SU-DHL-6 (cell line): ENCODE results near the gene TRABD.
A peak's percentile ranks its signal among the peaks of the same experiment; 100 is the strongest.

Experiments used
- H2AFZ ChIP-seq: fragments of 200-600 bp; sonication (generic); 2 replicates; pipeline ENCODE4 v1.6.1; 2014; ENCODE audit warnings: low read depth, mild to moderate bottlenecking, moderate library complexity, mixed read lengths, antibody characterized with exemption, low read length; ENCODE audit not compliant: severe bottlenecking
- H3F3A ChIP-seq: fragments of 200-600 bp; shearing (Covaris generic); 2 replicates; pipeline ENCODE4 v1.6.0; 2016; ENCODE audit warnings: antibody characterized with exemption, mild to moderate bottlenecking; ENCODE audit not compliant: insufficient read depth
- H3K27ac ChIP-seq: fragments of 200-600 bp; sonication (generic); 2 replicates; pipeline ENCODE4 v1.5.1; 2016; ENCODE audit warnings: low read depth, mild to moderate bottlenecking, low read length, moderate library complexity, mixed read lengths
- H3K27me3 ChIP-seq: fragments of 200-600 bp; sonication (generic), shearing (Covaris generic); 2 replicates; pipeline ENCODE4 v1.6.0; 2014; ENCODE audit warnings: mild to moderate bottlenecking, low read length
- H3K36me3 ChIP-seq: fragments of 200-600 bp; sonication (generic); 2 replicates; pipeline ENCODE4 v1.6.1; 2014; ENCODE audit warnings: mild to moderate bottlenecking, low read length, mixed read lengths
- H3K4me2 ChIP-seq: fragments of 300-600, 200-600 bp; shearing (Covaris generic), sonication (generic); 2 replicates; pipeline ENCODE4 v1.6.0; 2014; ENCODE audit warnings: low read length, low read depth, mild to moderate bottlenecking; ENCODE audit not compliant: poor library complexity, severe bottlenecking
- H3K4me3 ChIP-seq: fragments of 200-600 bp; sonication (generic); 2 replicates; pipeline ENCODE4 v1.5.1; 2014; ENCODE audit warnings: antibody characterized with exemption, low read length, mild to moderate bottlenecking, mixed read lengths; ENCODE audit not compliant: insufficient read depth, poor library complexity, severe bottlenecking
- H3K79me2 ChIP-seq: fragments of 200-600 bp; sonication (generic); 2 replicates; pipeline ENCODE4 v1.6.1; 2014; ENCODE audit warnings: mild to moderate bottlenecking, low read length, moderate library complexity; ENCODE audit not compliant: insufficient read depth
- H3K9ac ChIP-seq: fragments of 200-600 bp; sonication (generic); 2 replicates; pipeline ENCODE4 v1.7.0; 2014; ENCODE audit warnings: mild to moderate bottlenecking, low read length
- H3K9me2 ChIP-seq: fragments of 200-600 bp; sonication (generic); replicated peaks from 2 replicates; pipeline ENCODE4 v1.6.1; 2014; ENCODE audit warnings: low read length; ENCODE audit not compliant: insufficient read depth
- H3K9me3 ChIP-seq: fragments of 200-600 bp; sonication (generic); 2 replicates; pipeline ENCODE4 v1.6.1; 2014; ENCODE audit warnings: low read length, mixed read lengths; ENCODE audit not compliant: insufficient read depth
- H4K20me1 ChIP-seq: fragments of 200-600 bp; sonication (generic); 2 replicates; pipeline ENCODE4 v1.6.1; 2014; ENCODE audit warnings: low read depth, mild to moderate bottlenecking, antibody characterized with exemption, low read length, moderate library complexity, mixed read lengths
- EZH2phosphoT487 ChIP-seq: fragments of 200-600 bp; sonication (generic), shearing (Covaris generic); conservative IDR thresholded peaks from 2 replicates; pipeline ENCODE4 v1.6.1; 2018; ENCODE audit warnings: mild to moderate bottlenecking, antibody characterized with exemption, low read length, moderate library complexity, mixed read lengths
- TF ChIP-seq, protein P1 (sequence below): fragments of 200-600 bp; sonication (generic); IDR thresholded peaks from one replicate; pipeline ENCODE4 v1.5.1; 2017; ENCODE audit warnings: antibody characterized with exemption, mild to moderate bottlenecking, low read length, moderate library complexity; ENCODE audit not compliant: insufficient read depth, poor library complexity, severe bottlenecking

Gene TRABD

DNA sequence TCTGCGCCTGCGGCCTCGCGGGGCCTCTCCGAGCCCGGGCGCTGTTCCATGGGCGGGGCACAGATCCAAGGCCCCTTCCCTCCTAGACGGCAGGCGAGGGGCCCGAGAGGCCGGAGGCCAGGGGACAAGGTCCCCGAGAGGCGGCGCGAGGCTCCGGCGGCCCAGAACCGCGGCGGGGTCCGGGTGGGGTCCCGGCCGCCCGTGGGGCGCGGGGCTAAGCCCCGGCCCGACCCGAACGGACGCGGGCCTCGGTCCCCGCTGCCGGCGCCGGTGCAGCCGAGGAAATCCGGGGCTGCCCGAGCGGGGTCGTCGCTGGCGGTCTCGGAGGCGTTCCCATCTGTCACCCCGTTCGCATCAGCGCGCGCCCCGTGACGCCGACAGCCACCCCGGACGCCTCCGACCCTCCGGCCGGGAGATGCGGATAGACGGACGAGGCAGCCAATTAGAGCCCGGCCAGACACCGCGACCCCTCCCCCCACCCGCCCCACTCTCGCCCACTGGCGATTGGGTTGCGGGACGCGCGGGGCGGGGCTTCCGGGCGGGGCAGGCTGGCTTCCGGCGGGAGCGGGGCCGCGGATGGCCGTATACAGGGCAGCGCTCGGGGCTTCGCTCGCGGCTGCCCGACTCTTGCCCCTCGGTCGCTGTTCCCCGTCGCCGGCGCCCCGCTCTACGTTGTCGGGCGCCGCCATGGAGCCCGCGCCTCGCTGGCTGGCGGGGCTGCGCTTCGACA lies 14.9 kb downstream of the TRABD start, which contains the start of gene SELENOO:
Gene SELENOO (plus strand): TSS at position 551 of the 730 bp plus-strand sequence. CDS start 26 bp downstream, at position 577.
- Histone ChIP-seq H3K4me2 (peak within 1 kb of the TSS; percentile 89), H3K9me3 (no peaks in the 10 kb centered on the region), H3K9me2 (no peaks in the 10 kb centered on the region), H3K9ac (peak within 1 kb of the TSS; percentile 95), H3K36me3 (peaks cover 12% of the 10 kb centered on the region; the same call in 1 of the 2 replicates), H3K27ac (peak within 1 kb of the TSS; percentile 81), H3K4me3 (peak within 1 kb of the TSS; percentile 97), H3K79me2 (peaks cover 36% of the 10 kb centered on the region), H4K20me1 (no peaks in the 10 kb centered on the region), H3F3A (peaks cover 21% of the 10 kb centered on the region), H2AFZ (no peak within 1 kb of the TSS), H3K27me3 (no peaks in the 10 kb centered on the region)
- TF ChIP-seq, protein P1, sequence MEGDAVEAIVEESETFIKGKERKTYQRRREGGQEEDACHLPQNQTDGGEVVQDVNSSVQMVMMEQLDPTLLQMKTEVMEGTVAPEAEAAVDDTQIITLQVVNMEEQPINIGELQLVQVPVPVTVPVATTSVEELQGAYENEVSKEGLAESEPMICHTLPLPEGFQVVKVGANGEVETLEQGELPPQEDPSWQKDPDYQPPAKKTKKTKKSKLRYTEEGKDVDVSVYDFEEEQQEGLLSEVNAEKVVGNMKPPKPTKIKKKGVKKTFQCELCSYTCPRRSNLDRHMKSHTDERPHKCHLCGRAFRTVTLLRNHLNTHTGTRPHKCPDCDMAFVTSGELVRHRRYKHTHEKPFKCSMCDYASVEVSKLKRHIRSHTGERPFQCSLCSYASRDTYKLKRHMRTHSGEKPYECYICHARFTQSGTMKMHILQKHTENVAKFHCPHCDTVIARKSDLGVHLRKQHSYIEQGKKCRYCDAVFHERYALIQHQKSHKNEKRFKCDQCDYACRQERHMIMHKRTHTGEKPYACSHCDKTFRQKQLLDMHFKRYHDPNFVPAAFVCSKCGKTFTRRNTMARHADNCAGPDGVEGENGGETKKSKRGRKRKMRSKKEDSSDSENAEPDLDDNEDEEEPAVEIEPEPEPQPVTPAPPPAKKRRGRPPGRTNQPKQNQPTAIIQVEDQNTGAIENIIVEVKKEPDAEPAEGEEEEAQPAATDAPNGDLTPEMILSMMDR: no peak
- no peak for TF ChIP-seq EZH2phosphoT487

DNA sequence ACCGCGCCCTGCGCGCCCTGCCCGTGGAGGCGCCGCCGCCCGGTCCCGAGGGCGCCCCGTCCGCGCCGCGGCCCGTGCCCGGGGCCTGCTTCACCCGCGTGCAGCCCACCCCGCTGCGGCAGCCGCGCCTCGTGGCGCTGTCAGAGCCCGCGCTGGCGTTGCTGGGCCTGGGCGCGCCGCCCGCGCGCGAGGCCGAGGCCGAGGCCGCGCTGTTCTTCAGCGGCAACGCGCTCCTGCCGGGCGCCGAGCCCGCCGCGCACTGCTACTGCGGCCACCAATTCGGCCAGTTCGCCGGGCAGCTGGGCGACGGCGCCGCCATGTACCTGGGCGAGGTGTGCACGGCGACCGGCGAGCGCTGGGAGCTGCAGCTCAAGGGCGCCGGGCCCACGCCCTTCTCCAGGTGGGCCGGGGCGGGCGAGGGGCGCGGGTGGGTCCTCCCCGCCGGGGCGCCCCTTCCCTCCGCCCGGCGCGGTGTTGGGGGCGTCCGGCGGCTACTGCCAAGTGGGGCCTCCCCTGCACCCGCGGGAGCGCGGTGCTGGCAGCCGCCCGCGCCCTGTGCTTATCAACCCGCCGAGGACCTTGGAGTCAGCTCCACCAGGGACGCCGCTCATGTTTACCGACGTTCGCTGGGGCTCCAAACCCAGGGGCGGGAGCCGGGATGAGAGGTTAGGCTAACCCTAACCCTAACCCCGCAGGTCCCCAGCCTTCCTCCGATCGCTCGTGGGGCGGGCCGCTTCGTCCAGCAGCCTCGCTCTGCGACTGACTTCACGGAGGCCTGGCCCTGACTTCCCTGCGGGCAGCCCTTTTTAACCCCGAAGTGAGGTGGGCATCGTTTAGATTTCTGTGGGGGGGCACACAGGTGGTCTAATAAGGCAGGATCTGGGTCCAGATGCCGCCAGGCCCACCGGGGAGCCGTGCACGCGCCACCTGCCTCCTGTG lies 15.7 kb downstream of the TRABD start:
- no peaks in the 10 kb centered on the region for H3K9me3 ChIP-seq
- H3K79me2 ChIP-seq: peaks cover 36% of the 10 kb centered on the region
- no peaks in the 10 kb centered on the region for H4K20me1 ChIP-seq
- peaks cover 21% of the 10 kb centered on the region for H3F3A ChIP-seq
- H2AFZ ChIP-seq: no peak overlapping the region
- peak overlapping the region; percentile 77 for H3K27ac ChIP-seq
- peak overlapping the region; percentile 95 for H3K9ac ChIP-seq
- H3K4me2 ChIP-seq: peak overlapping the region; percentile 89
- no peaks in the 10 kb centered on the region for H3K27me3 ChIP-seq
- TF ChIP-seq, protein P1: no peak
- TF ChIP-seq EZH2phosphoT487: no peak
- H3K9me2 ChIP-seq: no peaks in the 10 kb centered on the region
- peaks cover 12% of the 10 kb centered on the region; the same call in 1 of the 2 replicates for H3K36me3 ChIP-seq
- H3K4me3 ChIP-seq: peak overlapping the region; percentile 97

DNA sequence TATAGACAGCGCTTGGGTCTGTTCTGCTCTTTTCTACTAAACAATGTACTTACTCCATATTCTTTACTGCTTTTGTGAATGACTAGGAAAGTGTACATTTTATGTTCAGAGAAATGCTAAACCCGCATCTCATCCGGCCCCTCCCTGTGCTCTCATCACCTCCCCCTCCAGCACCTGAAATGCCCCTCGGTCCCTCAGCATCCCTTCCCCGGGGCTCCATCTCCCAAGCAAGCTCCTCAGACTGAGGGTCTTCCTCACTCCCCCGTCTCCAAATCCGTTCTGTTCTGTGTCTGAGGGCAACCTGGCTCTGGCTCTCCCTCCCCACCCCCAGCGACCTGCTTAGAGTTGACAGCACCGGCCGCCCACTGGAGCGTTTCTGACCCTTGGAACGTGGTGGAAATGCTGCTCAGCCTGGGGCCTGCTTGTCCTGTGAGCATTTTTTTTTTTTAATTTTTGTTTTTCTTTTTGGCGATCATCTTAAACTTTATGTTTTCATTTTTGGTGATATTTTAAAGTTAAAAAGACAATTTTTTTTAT lies 16.5 kb downstream of the TRABD start:
- H3K27ac ChIP-seq: peak overlapping the region; percentile 77
- peaks cover 12% of the 10 kb centered on the region; the same call in 1 of the 2 replicates for H3K36me3 ChIP-seq
- H3K9ac ChIP-seq: peak overlapping the region; percentile 95
- H3K27me3 ChIP-seq: no peaks in the 10 kb centered on the region
- H3K79me2 ChIP-seq: peaks cover 36% of the 10 kb centered on the region
- H3K9me3 ChIP-seq: no peaks in the 10 kb centered on the region
- peaks cover 21% of the 10 kb centered on the region for H3F3A ChIP-seq
- TF ChIP-seq, protein P1: no peak
- TF ChIP-seq EZH2phosphoT487: no peak
- peak overlapping the region; percentile 89 for H3K4me2 ChIP-seq
- no peak overlapping the region for H2AFZ ChIP-seq
- H3K9me2 ChIP-seq: no peaks in the 10 kb centered on the region
- H3K4me3 ChIP-seq: peak overlapping the region; percentile 97
- no peaks in the 10 kb centered on the region for H4K20me1 ChIP-seq
